Natural killer cell (primary cell): ENCODE measurements around the gene FAM43A. TPM values are rescaled to one million over a fixed set of nuclear protein-coding genes. Genes with fewer than 3 reads are reported as not detected.
A peak's percentile ranks its signal among the peaks of the same experiment; 100 is the strongest.

ENCODE experiments used
- ATAC-seq, 3 donors: fragments of 150-1000 bp in 2 of 3; fragments of 200-7000 bp in 1 of 3; cut with Tn5 transposase; 1 replicate in 1 of 3; 2 replicates in 2 of 3; pipeline ENCODE4 v1.10.0; 2021; ENCODE audit warnings: mild to moderate bottlenecking in 2 of 3, moderate library complexity in 2 of 3
- DNase-seq, 2 donors: peaks; one replicate each; pipeline versions ENCODE4 v3.0.0 to v3.0.0-alpha.2; 2013 to 2021; ENCODE audit warnings: mixed read lengths in 1 of 2
- H3K27ac ChIP-seq: one replicate; pipeline ENCODE4 v1.5.1; 2013; ENCODE audit warnings: mild to moderate bottlenecking, low read length
- H3K27me3 ChIP-seq: one replicate; pipeline ENCODE4 v1.6.1; 2013; ENCODE audit warnings: low read length; ENCODE audit not compliant: control insufficient read depth, insufficient read depth
- H3K36me3 ChIP-seq: one replicate; pipeline ENCODE4 v1.6.1; 2013; ENCODE audit warnings: low read length; ENCODE audit not compliant: control insufficient read depth, insufficient read depth
- H3K4me1 ChIP-seq: one replicate; pipeline ENCODE4 v1.6.1; 2013; ENCODE audit warnings: low read length; ENCODE audit not compliant: control insufficient read depth, insufficient read depth
- H3K4me3 ChIP-seq: one replicate; pipeline ENCODE4 v1.5.1; 2013; ENCODE audit warnings: low read length
- H3K9me3 ChIP-seq: one replicate; pipeline ENCODE4 v1.6.1; 2013; ENCODE audit warnings: low read length; ENCODE audit not compliant: control insufficient read depth, insufficient read depth
- H3K27ac Mint-ChIP-seq, 2 donors: one replicate each; pipeline ENCODE4 v1.8.0; 2022; ENCODE audit warnings: mild to moderate bottlenecking in 2 of 2, mixed read lengths in 2 of 2, moderate library complexity in 1 of 2
- H3K27me3 Mint-ChIP-seq, 2 donors: one replicate each; pipeline ENCODE4 v1.8.0; 2022; ENCODE audit warnings: low read depth in 2 of 2, mixed read lengths in 2 of 2
- H3K36me3 Mint-ChIP-seq: one replicate; pipeline ENCODE4 v1.8.0; 2022; ENCODE audit warnings: mixed read lengths
- H3K4me1 Mint-ChIP-seq, 2 donors: one replicate each; pipeline ENCODE4 v1.8.0; 2022; ENCODE audit warnings: mixed read lengths in 2 of 2
- H3K4me3 Mint-ChIP-seq: one replicate; pipeline ENCODE4 v1.8.0; 2022; ENCODE audit warnings: mild to moderate bottlenecking, moderate library complexity, mixed read lengths
- H3K9me3 Mint-ChIP-seq, 2 donors: one replicate each; pipeline ENCODE4 v1.8.0; 2022; ENCODE audit warnings: mixed read lengths in 2 of 2
- WGBS: methylation state at CpG from one replicate; pipeline ENCODE4 v1.1.7; 2013; ENCODE audit warnings: missing lambda C conversion rate; ENCODE audit not compliant: insufficient coverage; 5-methylcytosine and 5-hydroxymethylcytosine counted together
- intact Hi-C: fragments of 100-400 bp; cut with micrococcal nuclease; formaldehyde crosslinking; loops from one replicate; pipeline ENCODE4 v1.14.2; 2022
- total RNA-seq, 4 donors: library from RNA; stranded (reverse); fragments of 120-200 nt in 1 of 4; gene quantifications; one replicate each; pipeline versions ENCODE4 v1.2.3 to v1.2.4, GENCODE V29; 2013 to 2022
- TF ChIP-seq, protein P1 (sequence below): fragments of 200-600 bp; IDR thresholded peaks from one replicate; pipeline ENCODE4 v1.8.0; 2022; ENCODE audit warnings: antibody characterized with exemption

The FAM43A gene
- total RNA-seq, 3 donors from 2014 or later (not counting 1 experiment from before 2014, with no cell fraction given): 13.2 to 35.2 (median 21.6) TPM

DNA sequence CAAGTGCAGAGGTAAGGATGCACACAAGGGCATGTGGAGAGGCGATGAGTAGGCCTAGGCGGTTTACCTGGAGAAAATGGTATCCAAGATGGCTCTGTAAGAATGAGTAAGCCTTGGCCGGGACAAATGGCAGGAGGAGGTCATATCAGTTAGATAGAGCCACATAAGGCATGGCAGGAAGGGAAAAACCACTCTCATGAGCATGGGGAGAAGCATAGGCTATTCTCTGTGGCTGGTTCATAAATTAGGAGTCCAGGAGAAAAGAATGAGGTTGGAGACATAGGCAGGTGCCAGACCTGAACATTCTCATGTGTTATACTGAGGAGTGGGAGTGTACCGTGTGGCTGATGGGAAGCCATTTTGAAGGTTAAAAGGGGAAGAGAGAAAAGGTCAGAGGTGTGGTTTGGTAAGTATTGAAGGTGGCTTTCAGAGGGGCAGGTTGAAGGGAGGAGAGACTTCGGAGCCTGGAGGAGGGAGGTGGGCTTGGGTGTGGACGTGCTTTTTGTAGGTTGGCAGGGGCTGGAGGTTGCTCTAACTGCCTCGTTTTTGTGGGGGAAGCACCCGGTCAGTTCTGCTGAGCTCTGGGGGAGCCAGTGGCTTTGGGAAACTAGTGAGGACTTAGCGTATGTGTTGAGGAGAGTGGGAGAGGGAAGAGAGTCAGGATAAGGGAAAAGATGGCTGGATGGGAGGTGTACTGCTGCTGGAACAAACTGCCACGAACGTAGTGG is 4.6 kb upstream of the FAM43A start:
- no peaks in the 10 kb centered on the region for H3K9me3 ChIP-seq
- DNase-seq: no peak
- Mint-ChIP-seq H3K4me1 (peaks cover 23 to 26% of the 10 kb centered on the region in 2 donors), H3K36me3 (no peaks in the 10 kb centered on the region), H3K9me3 (no peaks in the 10 kb centered on the region), H3K4me3 (no peak overlapping the region), H3K27ac (no peak overlapping the region), H3K27me3 (peaks cover 0 to 3% of the 10 kb centered on the region in 2 donors)
- intact Hi-C loops: no loop called here
- H3K4me1 ChIP-seq: peaks cover 21% of the 10 kb centered on the region
- H3K36me3 ChIP-seq: no peaks in the 10 kb centered on the region
- ATAC-seq: no peak
- 82% methylated on average over 11 of the region's 11 CpGs for WGBS
- no peak overlapping the region for H3K4me3 ChIP-seq
- H3K27ac ChIP-seq: no peak overlapping the region
- TF ChIP-seq, protein P1, sequence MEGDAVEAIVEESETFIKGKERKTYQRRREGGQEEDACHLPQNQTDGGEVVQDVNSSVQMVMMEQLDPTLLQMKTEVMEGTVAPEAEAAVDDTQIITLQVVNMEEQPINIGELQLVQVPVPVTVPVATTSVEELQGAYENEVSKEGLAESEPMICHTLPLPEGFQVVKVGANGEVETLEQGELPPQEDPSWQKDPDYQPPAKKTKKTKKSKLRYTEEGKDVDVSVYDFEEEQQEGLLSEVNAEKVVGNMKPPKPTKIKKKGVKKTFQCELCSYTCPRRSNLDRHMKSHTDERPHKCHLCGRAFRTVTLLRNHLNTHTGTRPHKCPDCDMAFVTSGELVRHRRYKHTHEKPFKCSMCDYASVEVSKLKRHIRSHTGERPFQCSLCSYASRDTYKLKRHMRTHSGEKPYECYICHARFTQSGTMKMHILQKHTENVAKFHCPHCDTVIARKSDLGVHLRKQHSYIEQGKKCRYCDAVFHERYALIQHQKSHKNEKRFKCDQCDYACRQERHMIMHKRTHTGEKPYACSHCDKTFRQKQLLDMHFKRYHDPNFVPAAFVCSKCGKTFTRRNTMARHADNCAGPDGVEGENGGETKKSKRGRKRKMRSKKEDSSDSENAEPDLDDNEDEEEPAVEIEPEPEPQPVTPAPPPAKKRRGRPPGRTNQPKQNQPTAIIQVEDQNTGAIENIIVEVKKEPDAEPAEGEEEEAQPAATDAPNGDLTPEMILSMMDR: no peak
- no peaks in the 10 kb centered on the region for H3K27me3 ChIP-seq

DNA sequence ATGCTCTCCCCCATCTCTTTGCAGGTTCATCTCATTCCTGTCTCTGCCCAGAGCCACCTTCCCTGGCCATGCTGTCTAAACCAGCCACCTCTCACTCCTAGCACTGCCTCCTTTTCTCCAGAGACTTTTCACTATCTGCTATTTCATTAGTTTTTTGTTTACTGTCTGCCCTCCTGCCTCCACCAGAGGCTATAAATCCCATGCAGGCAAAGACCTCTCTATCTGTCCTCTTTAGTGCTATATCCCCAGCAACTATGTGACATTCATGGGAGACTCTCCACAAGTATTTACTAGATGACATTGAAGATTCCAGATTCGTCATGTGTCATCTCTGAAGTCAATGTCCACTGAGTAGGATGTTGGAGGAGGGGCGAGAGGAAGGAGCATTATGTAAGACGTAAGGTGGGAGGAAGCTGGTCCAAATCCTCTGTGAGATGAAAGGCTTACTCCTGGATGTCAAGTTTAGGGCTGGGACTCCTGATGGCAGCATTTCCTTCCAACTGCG is 3.4 kb upstream of the FAM43A start:
- Histone ChIP-seq H3K4me3 (no peak overlapping the region), H3K27ac (no peak overlapping the region), H3K9me3 (no peaks in the 10 kb centered on the region), H3K36me3 (no peaks in the 10 kb centered on the region), H3K27me3 (no peaks in the 10 kb centered on the region), H3K4me1 (peaks cover 26% of the 10 kb centered on the region)
- Mint-ChIP-seq H3K4me3 (no peak overlapping the region), H3K4me1 (peaks cover 29 to 32% of the 10 kb centered on the region in 2 donors), H3K9me3 (no peaks in the 10 kb centered on the region), H3K36me3 (no peaks in the 10 kb centered on the region), H3K27ac (peak overlapping the region in 1 of 2 donors; percentile 73), H3K27me3 (no peaks in the 10 kb centered on the region)
- no peak for ATAC-seq
- TF ChIP-seq, protein P1: no peak
- no peak for DNase-seq
- intact Hi-C loops: loop anchor here (1.0 kb wide), 2 partner anchors 272 to 424 kb away; no protein-coding TSS in a partner anchor
- 31% methylated on average over 4 of the region's 4 CpGs for WGBS

DNA sequence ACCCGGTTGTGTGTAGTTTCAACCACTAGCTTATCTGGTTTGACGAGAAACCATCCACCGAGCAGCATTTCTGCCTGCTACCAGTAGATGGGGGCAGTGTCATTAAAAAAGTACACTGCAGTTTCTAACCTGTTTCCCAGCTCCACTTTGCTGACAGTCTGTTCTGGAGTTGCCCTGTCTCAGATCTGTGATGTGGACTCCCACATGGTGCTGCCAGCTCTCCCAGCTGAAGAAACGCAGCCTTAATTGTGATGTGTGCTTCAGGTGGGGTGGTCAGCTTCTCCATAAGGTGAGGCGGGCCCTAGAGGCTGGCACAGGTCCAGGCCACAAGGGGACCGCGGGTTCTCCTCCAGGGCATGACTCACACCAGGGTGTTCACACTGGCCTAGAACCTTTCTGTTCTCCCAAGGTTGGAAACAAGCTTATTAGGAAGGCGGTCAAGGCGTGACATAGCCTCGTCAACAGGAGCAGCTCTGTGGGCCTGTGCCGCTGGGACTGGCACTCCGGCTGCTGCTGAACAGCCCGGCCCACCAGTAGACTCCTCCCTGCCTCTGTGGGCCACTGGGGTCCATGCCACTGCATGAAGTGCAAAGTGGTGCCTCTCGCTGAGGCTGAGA is 2.9 kb upstream of the FAM43A start:
- Histone ChIP-seq H3K9me3 (no peaks in the 10 kb centered on the region), H3K27me3 (no peaks in the 10 kb centered on the region), H3K27ac (no peak overlapping the region), H3K4me1 (peaks cover 29% of the 10 kb centered on the region), H3K4me3 (no peak overlapping the region), H3K36me3 (no peaks in the 10 kb centered on the region)
- WGBS: 31% methylated on average over 14 of the region's 14 CpGs
- Mint-ChIP-seq H3K9me3 (no peaks in the 10 kb centered on the region), H3K27me3 (no peaks in the 10 kb centered on the region), H3K4me3 (no peak overlapping the region), H3K4me1 (peaks cover 32 to 35% of the 10 kb centered on the region in 2 donors), H3K36me3 (no peaks in the 10 kb centered on the region), H3K27ac (peak overlapping the region; percentile 57 to 73)
- ATAC-seq (peak; percentile 64 to 79 (median 64)), DNase-seq (peak; percentile 52 to 86)
- TF ChIP-seq, protein P1: peak; percentile 77
- intact Hi-C loops: loop anchor here (1.0 kb wide), 2 partner anchors 271 to 423 kb away; no protein-coding TSS in a partner anchor
